ENCODE results near the gene SLC38A8. TPM values are rescaled to one million over a fixed set of nuclear protein-coding genes. Genes with fewer than 3 reads are reported as not detected.

Gene SLC38A8
- total RNA-seq = not detected in 2 replicates
- not detected in 2 replicates for polyA plus RNA-seq

DNA sequence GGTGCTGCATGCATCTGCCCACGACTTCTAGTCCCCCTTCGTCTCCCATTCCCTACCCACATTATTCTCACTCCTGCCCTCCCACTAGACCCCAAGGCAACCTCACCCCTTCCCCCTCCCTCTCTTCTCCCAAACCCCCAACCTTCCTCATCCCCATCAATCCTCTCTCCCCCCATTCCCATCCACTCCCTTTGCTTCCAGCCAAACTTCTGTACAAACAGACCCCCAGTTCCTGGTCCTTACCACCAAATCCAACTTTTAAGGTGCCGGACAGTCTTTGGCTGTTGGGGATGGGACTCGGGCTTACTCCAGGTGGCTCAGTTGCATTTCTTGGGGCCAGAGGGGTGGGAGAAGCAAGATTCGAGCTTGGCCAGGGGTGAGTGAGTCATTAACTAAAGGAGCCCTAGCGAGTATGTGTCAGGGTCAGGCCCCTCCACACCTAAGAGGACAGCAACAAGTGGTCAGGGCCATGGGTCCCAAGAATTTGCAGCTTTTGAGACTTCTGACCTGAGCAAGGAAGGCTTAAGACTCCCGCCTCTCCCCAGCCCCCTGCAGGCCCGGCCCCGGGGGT is at the start of gene SLC38A8:
SLC38A8 (minus strand) TSS at position 488 of the 571 bp plus-strand sequence. CDS start 638 bp downstream, outside the sequence.
- H3K27me3 ChIP-seq = peaks cover 19% of the 10 kb centered on the region
- no peak within 1 kb of the TSS for H3K27ac ChIP-seq
- no peak for DNase-seq (ENCODE audit: low spot score)
- peaks cover 4% of the 10 kb centered on the region for H3K4me1 ChIP-seq (ENCODE audit: insufficient read depth)
- TF ChIP-seq EZH2 (IDR thresholded peaks at IDR 0.05; ENCODE audit: borderline replicate concordance) (no peak), EZH2phosphoT487 (IDR thresholded peaks at IDR 0.05; ENCODE audit: low read depth, severe bottlenecking, unreplicated experiment) (no peak)
- TF ChIP-seq, protein P1, sequence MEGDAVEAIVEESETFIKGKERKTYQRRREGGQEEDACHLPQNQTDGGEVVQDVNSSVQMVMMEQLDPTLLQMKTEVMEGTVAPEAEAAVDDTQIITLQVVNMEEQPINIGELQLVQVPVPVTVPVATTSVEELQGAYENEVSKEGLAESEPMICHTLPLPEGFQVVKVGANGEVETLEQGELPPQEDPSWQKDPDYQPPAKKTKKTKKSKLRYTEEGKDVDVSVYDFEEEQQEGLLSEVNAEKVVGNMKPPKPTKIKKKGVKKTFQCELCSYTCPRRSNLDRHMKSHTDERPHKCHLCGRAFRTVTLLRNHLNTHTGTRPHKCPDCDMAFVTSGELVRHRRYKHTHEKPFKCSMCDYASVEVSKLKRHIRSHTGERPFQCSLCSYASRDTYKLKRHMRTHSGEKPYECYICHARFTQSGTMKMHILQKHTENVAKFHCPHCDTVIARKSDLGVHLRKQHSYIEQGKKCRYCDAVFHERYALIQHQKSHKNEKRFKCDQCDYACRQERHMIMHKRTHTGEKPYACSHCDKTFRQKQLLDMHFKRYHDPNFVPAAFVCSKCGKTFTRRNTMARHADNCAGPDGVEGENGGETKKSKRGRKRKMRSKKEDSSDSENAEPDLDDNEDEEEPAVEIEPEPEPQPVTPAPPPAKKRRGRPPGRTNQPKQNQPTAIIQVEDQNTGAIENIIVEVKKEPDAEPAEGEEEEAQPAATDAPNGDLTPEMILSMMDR (IDR thresholded peaks at IDR 0.05; ENCODE audit: poor library complexity) = no peak
- H3K36me3 ChIP-seq (replicated peaks; ENCODE audit: insufficient read depth, low read depth) = no peaks in the 10 kb centered on the region
- H3K4me2 ChIP-seq = peak within 1 kb of the TSS; percentile 53
- no peaks in the 10 kb centered on the region for H3K9me3 ChIP-seq (ENCODE audit: low read depth)
- no peaks in the 10 kb centered on the region for H3K79me2 ChIP-seq
- no peaks in the 10 kb centered on the region for H4K20me1 ChIP-seq (ENCODE audit: insufficient read depth, poor library complexity, severe bottlenecking)
- no peak within 1 kb of the TSS for H3K4me3 ChIP-seq
- H2AFZ ChIP-seq = no peak within 1 kb of the TSS
- WGBS (ENCODE audit: low lambda C conversion rate, missing lambda C conversion rate) = 72% methylated on average over 5 of the region's 9 CpGs
- H3K9me2 ChIP-seq (replicated peaks; ENCODE audit: insufficient read depth) = no peaks in the 10 kb centered on the region

DNA sequence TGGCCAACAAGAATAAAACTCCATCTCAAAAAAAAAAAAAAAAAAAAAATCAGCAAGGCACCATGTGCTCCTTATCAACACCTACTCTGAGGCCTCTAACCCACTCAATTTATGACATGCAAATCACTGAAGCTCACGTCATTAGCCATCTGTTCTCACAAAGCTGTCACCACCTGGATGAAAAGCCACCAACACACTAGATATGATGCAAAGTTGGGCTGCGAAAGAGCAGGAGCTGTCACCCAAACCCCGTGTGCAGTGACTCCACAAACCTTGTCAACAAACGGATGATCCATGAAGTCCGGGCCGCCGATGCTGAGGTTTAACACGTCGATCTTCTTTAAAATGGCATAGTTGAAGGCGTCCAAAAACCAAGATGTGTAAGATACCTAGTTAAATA is 48.9 kb upstream of the SLC38A8 start:
- no peak overlapping the region for H3K27ac ChIP-seq
- H2AFZ ChIP-seq = no peak overlapping the region
- H3K9me2 ChIP-seq (replicated peaks; ENCODE audit: insufficient read depth) = no peaks in the 10 kb centered on the region
- no peaks in the 10 kb centered on the region for H3K9me3 ChIP-seq (ENCODE audit: low read depth)
- no peaks in the 10 kb centered on the region for H3K27me3 ChIP-seq
- H3K4me2 ChIP-seq = no peak overlapping the region
- 96% methylated on average over 10 of the region's 10 CpGs for WGBS (ENCODE audit: low lambda C conversion rate, missing lambda C conversion rate)
- TF ChIP-seq, protein P1 (IDR thresholded peaks at IDR 0.05; ENCODE audit: poor library complexity) = no peak
- TF ChIP-seq EZH2 (IDR thresholded peaks at IDR 0.05; ENCODE audit: borderline replicate concordance) (no peak), EZH2phosphoT487 (IDR thresholded peaks at IDR 0.05; ENCODE audit: low read depth, severe bottlenecking, unreplicated experiment) (no peak)
- H3K4me1 ChIP-seq (ENCODE audit: insufficient read depth) = peaks cover 6% of the 10 kb centered on the region
- H3K79me2 ChIP-seq = peaks cover 12% of the 10 kb centered on the region
- H3K36me3 ChIP-seq (replicated peaks; ENCODE audit: insufficient read depth, low read depth) = no peaks in the 10 kb centered on the region
- H4K20me1 ChIP-seq (ENCODE audit: insufficient read depth, poor library complexity, severe bottlenecking) = no peaks in the 10 kb centered on the region
- no peak for DNase-seq (ENCODE audit: low spot score)
- no peak overlapping the region for H3K4me3 ChIP-seq

DNA sequence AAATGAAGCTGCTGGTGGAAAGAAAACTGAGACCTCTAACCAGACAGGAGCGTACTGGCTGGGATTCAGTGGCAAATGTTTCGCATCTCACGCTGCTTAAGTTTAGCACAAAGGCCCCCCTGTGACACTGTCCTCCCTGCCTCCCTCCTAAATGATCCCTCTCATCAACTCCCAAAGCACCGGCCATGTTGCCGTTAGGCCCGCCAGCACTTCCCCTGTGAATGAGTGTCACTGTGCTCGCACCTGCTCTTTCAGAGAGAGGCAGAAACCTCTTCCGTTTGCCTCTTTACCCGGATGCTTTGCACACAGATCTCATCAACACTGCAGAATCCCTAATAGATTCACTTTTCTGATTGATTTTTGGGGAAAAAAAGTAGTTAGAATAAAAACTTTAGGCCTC is 47.6 kb upstream of the SLC38A8 start:
- no peaks in the 10 kb centered on the region for H3K9me2 ChIP-seq (replicated peaks; ENCODE audit: insufficient read depth)
- no peak overlapping the region for H3K4me2 ChIP-seq
- peaks cover 9% of the 10 kb centered on the region for H3K79me2 ChIP-seq
- no peak overlapping the region for H2AFZ ChIP-seq
- H3K27ac ChIP-seq = no peak overlapping the region
- H3K4me1 ChIP-seq (ENCODE audit: insufficient read depth) = no peaks in the 10 kb centered on the region
- TF ChIP-seq EZH2 (IDR thresholded peaks at IDR 0.05; ENCODE audit: borderline replicate concordance) (no peak), EZH2phosphoT487 (IDR thresholded peaks at IDR 0.05; ENCODE audit: low read depth, severe bottlenecking, unreplicated experiment) (no peak)
- TF ChIP-seq, protein P1 (IDR thresholded peaks at IDR 0.05; ENCODE audit: poor library complexity) = no peak
- WGBS (ENCODE audit: low lambda C conversion rate, missing lambda C conversion rate) = 96% methylated on average over 9 of the region's 9 CpGs
- no peaks in the 10 kb centered on the region for H4K20me1 ChIP-seq (ENCODE audit: insufficient read depth, poor library complexity, severe bottlenecking)
- no peak overlapping the region for H3K4me3 ChIP-seq
- no peaks in the 10 kb centered on the region for H3K36me3 ChIP-seq (replicated peaks; ENCODE audit: insufficient read depth, low read depth)
- no peaks in the 10 kb centered on the region for H3K27me3 ChIP-seq
- no peak for DNase-seq (ENCODE audit: low spot score)
- H3K9me3 ChIP-seq (ENCODE audit: low read depth) = no peaks in the 10 kb centered on the region

All from hepatocyte (in vitro differentiated cells).